ENCODE data around the gene GATAD2A.
"Not testable (repeated sequence)": the region's sequence is repeated elsewhere in the genome, so short reads cannot be mapped to it uniquely, and the experiment has no call there.

The GATAD2A gene

DNA sequence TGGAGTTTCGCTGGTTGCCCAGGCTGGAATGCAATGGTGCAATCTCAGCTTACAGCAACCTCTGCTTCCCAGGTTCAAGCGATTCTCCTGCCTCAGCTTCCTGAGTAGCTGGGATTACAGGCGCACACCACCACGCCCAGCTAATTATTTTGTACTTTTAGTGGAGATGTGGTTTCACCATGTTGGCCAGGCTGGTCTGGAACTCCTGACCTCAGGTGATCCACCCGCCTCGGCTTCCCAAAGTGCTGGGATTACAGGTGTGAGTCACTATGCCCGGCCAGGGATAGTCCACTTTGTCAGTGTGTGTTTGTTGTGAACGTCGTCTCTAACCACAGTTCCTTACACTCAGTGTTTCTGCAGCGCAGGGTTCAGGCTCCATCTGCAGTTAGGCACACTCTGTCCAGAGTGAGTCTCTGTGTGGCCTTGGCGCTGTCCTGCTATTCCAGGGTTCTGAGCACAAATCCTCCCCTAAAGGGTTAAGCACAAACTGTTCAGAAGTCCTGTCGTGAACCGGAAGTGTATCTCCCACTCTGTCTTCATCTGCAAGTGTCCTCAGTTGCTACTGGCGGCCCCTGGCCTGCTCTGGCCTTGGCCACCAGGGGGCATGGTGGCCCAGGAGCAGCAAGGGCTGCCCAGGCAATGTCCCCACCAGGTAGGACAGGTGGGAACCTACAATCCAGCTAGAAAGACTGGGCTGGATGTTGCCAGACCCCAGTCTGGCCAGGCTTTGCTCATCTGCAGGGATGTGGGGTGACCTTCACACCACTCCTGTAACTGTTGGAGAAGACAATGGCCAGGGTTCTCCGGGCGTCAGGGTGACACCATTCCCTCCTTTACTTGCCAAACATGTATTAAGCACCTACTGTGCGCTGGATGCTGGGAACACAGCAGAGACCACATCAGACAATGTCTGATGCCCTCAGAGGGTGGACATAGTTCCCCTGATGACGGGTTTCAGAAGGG is 38.8 kb upstream of the GATAD2A start:
- DNase-seq (ENCODE audit: low read depth, low spot score): peak; percentile 70
- no peak overlapping the region for H3K9ac ChIP-seq (ENCODE audit: insufficient read length, low read depth)
- TF ChIP-seq SUZ12 (IDR thresholded peaks at IDR 0.05; ENCODE audit: extremely low read depth, insufficient read depth, insufficient read length): no peak
- TF ChIP-seq YY1 (IDR thresholded peaks at IDR 0.05; ENCODE audit: insufficient read depth, insufficient read length): no peak
- TF ChIP-seq ZNF274 (IDR thresholded peaks at IDR 0.05; ENCODE audit: low read depth, low read length): no peak
- H3K27me3 ChIP-seq (ENCODE audit: insufficient read depth, insufficient read length): no peaks in the 10 kb centered on the region
- no peak overlapping the region for H3K4me3 ChIP-seq (ENCODE audit: insufficient read length, low read depth)
- peaks cover 2% of the 10 kb centered on the region for H3K4me1 ChIP-seq (ENCODE audit: insufficient read depth, insufficient read length)
- no peaks in the 10 kb centered on the region for H3K36me3 ChIP-seq (ENCODE audit: insufficient read depth, insufficient read length, low read length)
- H3K9me3 ChIP-seq (ENCODE audit: insufficient read depth, low read length): no peaks in the 10 kb centered on the region

DNA sequence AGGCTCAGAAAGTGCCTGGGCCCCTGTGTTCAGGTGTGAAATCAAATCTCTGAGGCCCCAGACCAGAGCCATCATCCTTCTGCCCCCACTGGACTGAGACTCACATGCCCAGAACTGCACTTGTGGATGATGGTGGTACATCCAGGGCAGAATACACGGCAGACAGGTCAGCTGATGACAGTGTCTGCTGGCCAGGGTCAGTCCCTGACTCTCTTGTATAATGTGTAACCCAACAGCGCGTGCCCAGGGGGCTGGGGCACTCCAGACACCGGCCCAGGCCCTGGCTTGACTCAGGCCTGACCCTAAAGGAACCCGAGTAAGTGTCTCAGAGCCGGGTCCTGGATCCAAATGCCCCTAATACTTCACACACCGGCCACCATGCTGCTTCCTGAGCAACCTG is 37.4 kb upstream of the GATAD2A start:
- Histone ChIP-seq H3K27me3 (ENCODE audit: insufficient read depth, insufficient read length) (no peaks in the 10 kb centered on the region), H3K36me3 (ENCODE audit: insufficient read depth, insufficient read length, low read length) (no peaks in the 10 kb centered on the region), H3K4me3 (ENCODE audit: insufficient read length, low read depth) (no peak overlapping the region), H3K9ac (ENCODE audit: insufficient read length, low read depth) (no peak overlapping the region), H3K4me1 (ENCODE audit: insufficient read depth, insufficient read length) (peaks cover 2% of the 10 kb centered on the region), H3K9me3 (ENCODE audit: insufficient read depth, low read length) (no peaks in the 10 kb centered on the region)
- TF ChIP-seq YY1 (IDR thresholded peaks at IDR 0.05; ENCODE audit: insufficient read depth, insufficient read length): no peak
- no peak for TF ChIP-seq ZNF274 (IDR thresholded peaks at IDR 0.05; ENCODE audit: low read depth, low read length)
- TF ChIP-seq SUZ12 (IDR thresholded peaks at IDR 0.05; ENCODE audit: extremely low read depth, insufficient read depth, insufficient read length): no peak
- DNase-seq (ENCODE audit: low read depth, low spot score): no peak

DNA sequence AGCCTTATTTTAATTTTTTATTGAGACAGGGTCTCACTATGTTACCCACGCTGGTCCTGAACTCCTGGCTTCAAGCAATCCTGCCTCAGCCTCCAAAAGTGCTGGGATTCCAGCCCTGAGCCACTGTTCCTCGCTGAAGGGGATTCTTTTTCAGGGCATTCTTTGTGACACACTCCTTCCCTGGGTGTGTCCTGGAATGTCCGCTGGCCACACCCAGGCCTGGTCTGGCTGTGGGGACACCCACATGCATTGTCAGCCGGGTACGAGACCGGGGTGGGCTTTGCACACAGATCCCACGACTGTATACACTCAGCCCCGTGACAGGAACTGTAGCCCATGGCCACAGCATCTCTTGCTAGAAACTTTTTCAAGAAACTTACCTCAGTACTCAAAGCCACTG is 34.4 kb upstream of the GATAD2A start:
- Histone ChIP-seq H3K9me3 (ENCODE audit: insufficient read depth, low read length) (no peaks in the 10 kb centered on the region), H3K27me3 (ENCODE audit: insufficient read depth, insufficient read length) (no peaks in the 10 kb centered on the region), H3K36me3 (ENCODE audit: insufficient read depth, insufficient read length, low read length) (no peaks in the 10 kb centered on the region), H3K9ac (ENCODE audit: insufficient read length, low read depth) (no peak overlapping the region), H3K4me3 (ENCODE audit: insufficient read length, low read depth) (no peak overlapping the region), H3K4me1 (ENCODE audit: insufficient read depth, insufficient read length) (peaks cover 2% of the 10 kb centered on the region)
- no peak for DNase-seq (ENCODE audit: low read depth, low spot score)
- no peak for TF ChIP-seq ZNF274 (IDR thresholded peaks at IDR 0.05; ENCODE audit: low read depth, low read length)
- TF ChIP-seq SUZ12 (IDR thresholded peaks at IDR 0.05; ENCODE audit: extremely low read depth, insufficient read depth, insufficient read length): no peak
- no peak for TF ChIP-seq YY1 (IDR thresholded peaks at IDR 0.05; ENCODE audit: insufficient read depth, insufficient read length)

DNA sequence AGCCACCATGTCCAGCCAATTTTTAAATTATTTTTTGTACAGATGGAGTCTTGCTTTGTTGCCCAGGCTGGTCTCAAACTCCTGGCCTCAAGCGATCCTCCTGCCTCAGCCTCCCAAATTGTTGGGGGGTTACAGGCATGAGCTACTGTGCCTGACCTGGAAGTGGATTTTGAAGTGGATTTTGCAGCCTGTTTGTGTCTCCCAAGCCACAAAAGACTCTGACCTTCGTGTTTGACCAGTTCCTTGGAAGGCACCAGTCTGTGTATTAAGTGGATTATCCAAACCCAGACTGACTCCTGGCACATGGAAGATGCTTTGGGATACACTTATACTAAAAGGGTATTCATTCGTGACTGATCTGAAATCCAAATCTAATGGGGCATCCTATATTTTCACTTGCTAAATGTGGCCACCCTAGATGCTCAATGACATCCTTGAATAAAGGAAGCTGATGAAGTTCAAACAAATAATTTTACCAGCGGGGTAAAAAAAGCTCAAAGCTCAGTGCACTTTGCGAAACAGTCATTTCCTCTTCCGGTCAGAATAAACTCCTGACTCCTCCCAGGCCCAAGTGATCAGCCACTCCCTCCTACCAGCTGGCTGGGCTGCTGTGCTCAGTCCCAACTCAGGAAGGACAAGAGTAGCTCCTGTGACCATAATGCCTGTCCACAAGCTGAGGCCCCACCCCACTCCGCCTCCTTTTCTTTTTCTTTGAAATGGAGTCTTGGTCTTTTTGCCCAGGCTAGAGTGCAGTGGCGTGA is 32.6 kb upstream of the GATAD2A start:
- TF ChIP-seq ZNF274 (IDR thresholded peaks at IDR 0.05; ENCODE audit: low read depth, low read length): no peak
- no peak for TF ChIP-seq SUZ12 (IDR thresholded peaks at IDR 0.05; ENCODE audit: extremely low read depth, insufficient read depth, insufficient read length)
- TF ChIP-seq YY1 (IDR thresholded peaks at IDR 0.05; ENCODE audit: insufficient read depth, insufficient read length): no peak
- Histone ChIP-seq H3K27me3 (ENCODE audit: insufficient read depth, insufficient read length) (no peaks in the 10 kb centered on the region), H3K9ac (ENCODE audit: insufficient read length, low read depth) (no peak overlapping the region), H3K36me3 (ENCODE audit: insufficient read depth, insufficient read length, low read length) (no peaks in the 10 kb centered on the region), H3K4me3 (ENCODE audit: insufficient read length, low read depth) (no peak overlapping the region), H3K9me3 (ENCODE audit: insufficient read depth, low read length) (no peaks in the 10 kb centered on the region), H3K4me1 (ENCODE audit: insufficient read depth, insufficient read length) (no peaks in the 10 kb centered on the region)
- DNase-seq (ENCODE audit: low read depth, low spot score): no peak

DNA sequence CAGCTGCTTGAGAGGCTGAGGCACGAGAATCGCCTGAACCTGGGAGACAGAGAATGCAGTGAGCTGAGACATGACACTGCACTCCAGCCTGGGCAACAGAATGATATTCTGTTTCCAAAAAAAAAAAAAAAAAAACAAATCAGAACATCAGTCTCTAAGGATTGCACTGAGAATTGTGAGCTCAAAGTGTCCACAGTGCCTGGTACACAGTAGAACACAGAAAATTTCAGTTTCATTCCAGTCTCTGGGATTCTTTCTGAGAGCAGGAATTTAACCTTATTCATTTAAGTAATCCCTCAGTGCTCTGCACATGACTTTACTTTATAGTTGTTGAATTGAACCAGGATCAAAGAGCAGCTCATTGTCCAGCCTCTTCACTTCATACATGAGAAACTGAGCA is 25.9 kb upstream of the GATAD2A start:
- Histone ChIP-seq H3K36me3 (ENCODE audit: insufficient read depth, insufficient read length, low read length) (no peaks in the 10 kb centered on the region), H3K27me3 (ENCODE audit: insufficient read depth, insufficient read length) (no peaks in the 10 kb centered on the region), H3K9ac (ENCODE audit: insufficient read length, low read depth) (no peak overlapping the region), H3K4me1 (ENCODE audit: insufficient read depth, insufficient read length) (no peaks in the 10 kb centered on the region), H3K9me3 (ENCODE audit: insufficient read depth, low read length) (peaks cover 8% of the 10 kb centered on the region; the same call in 1 of the 2 replicates), H3K4me3 (ENCODE audit: insufficient read length, low read depth) (no peak overlapping the region)
- no peak for DNase-seq (ENCODE audit: low read depth, low spot score)
- TF ChIP-seq SUZ12 (IDR thresholded peaks at IDR 0.05; ENCODE audit: extremely low read depth, insufficient read depth, insufficient read length) (no peak), YY1 (IDR thresholded peaks at IDR 0.05; ENCODE audit: insufficient read depth, insufficient read length) (no peak), ZNF274 (IDR thresholded peaks at IDR 0.05; ENCODE audit: low read depth, low read length) (no peak)

DNA sequence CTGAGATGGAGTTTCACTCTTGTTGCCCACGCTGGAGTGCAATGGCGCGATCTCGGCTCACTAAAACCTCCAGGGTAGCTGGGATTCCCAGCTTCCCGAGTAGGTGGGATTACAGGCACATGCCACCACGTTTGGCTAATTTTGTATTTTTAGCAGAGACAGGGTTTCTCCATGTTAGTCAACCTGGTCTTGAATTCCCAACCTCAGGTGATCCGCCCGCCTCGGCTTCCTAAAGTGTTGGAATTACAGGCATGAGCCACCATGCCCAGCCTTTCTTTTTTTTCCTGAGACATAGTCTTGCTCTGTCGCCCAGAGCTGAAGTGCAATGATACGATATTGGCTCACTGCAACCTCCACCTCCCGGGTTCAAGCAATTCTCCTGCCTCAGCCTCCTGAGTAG is 25.2 kb upstream of the GATAD2A start:
- H3K4me3 ChIP-seq (ENCODE audit: insufficient read length, low read depth); H3K27me3 ChIP-seq (ENCODE audit: insufficient read depth, insufficient read length); DNase-seq (ENCODE audit: low read depth, low spot score); H3K36me3 ChIP-seq (ENCODE audit: insufficient read depth, insufficient read length, low read length); H3K9ac ChIP-seq (ENCODE audit: insufficient read length, low read depth); H3K4me1 ChIP-seq (ENCODE audit: insufficient read depth, insufficient read length): not testable (repeated sequence)
- H3K9me3 ChIP-seq (ENCODE audit: insufficient read depth, low read length): peaks cover 11% of the 10 kb centered on the region; the same call in 1 of the 2 replicates

Data from NT2/D1 (cell line).